CD14-positive monocyte (primary cell): ENCODE data around the gene PIANP. TPM values are rescaled to one million over a fixed set of nuclear protein-coding genes. Genes with fewer than 3 reads are reported as not detected.
A peak's percentile ranks its signal among the peaks of the same experiment; 100 is the strongest.

ENCODE experiments used
- DNase-seq, 3 donors: peaks; one replicate each; pipeline ENCODE4 v3.0.0-alpha.2; 2011 to 2022
- H2AFZ ChIP-seq: 2 replicates; pipeline ENCODE4 v1.6.0; 2012; ENCODE audit warnings: mild to moderate bottlenecking, low read depth, low read length, inconsistent platforms; ENCODE audit not compliant: insufficient read depth, poor library complexity, severe bottlenecking
- H3K27ac ChIP-seq, 2 donors: 1 replicate in 1 of 2; 2 replicates in 1 of 2; pipeline ENCODE4 v1.5.1; 2012 to 2013; ENCODE audit warnings: low read length in 2 of 2, control low read depth in 1 of 2, inconsistent platforms in 1 of 2, low read depth in 1 of 2, mild to moderate bottlenecking in 1 of 2
- H3K27me3 ChIP-seq, 2 donors: one replicate each; pipeline versions ENCODE4 v1.6.0 to v1.6.1; 2011 to 2013; ENCODE audit warnings: low read length in 2 of 2; ENCODE audit not compliant: control insufficient read depth in 2 of 2, insufficient read depth in 2 of 2
- H3K36me3 ChIP-seq, 2 donors: replicated peaks in 1 of 2; 1 replicate in 1 of 2; 2 replicates in 1 of 2; pipeline versions ENCODE4 v1.5.1 to v1.6.1; 2012 to 2013; ENCODE audit warnings: low read length in 2 of 2, control low read depth in 1 of 2, inconsistent platforms in 1 of 2, mild to moderate bottlenecking in 1 of 2; ENCODE audit not compliant: insufficient read depth in 2 of 2, control insufficient read depth in 1 of 2
- H3K4me1 ChIP-seq, 2 donors: 1 replicate in 1 of 2; 2 replicates in 1 of 2; pipeline versions ENCODE4 v1.5.1 to v1.6.1; 2012 to 2013; ENCODE audit warnings: low read length in 2 of 2, control low read depth in 1 of 2, inconsistent platforms in 1 of 2, mild to moderate bottlenecking in 1 of 2, moderate library complexity in 1 of 2; ENCODE audit not compliant: insufficient read depth in 2 of 2, control insufficient read depth in 1 of 2
- H3K4me2 ChIP-seq: replicated peaks from 2 replicates; pipeline ENCODE3; 2012; ENCODE audit warnings: low read length, moderate library complexity, mild to moderate bottlenecking; ENCODE audit not compliant: poor library complexity, severe bottlenecking; ENCODE audit errors: extremely low read depth
- H3K4me3 ChIP-seq, 3 experiments: fragments of 200-600 bp in 1 of 3; sonication (generic) in 1 of 3; replicated peaks in 1 of 3; 1 replicate in 2 of 3; 2 replicates in 1 of 3; pipeline ENCODE4 v1.5.1; 2011 to 2013; ENCODE audit warnings: low read length in 3 of 3, mild to moderate bottlenecking in 3 of 3, control low read depth in 2 of 3, low read depth in 2 of 3, inconsistent platforms in 1 of 3, moderate library complexity in 1 of 3
- H3K79me2 ChIP-seq: 2 replicates; pipeline ENCODE4 v1.6.0; 2012; ENCODE audit warnings: mild to moderate bottlenecking, control low read depth, inconsistent platforms, low read length, moderate library complexity; ENCODE audit not compliant: insufficient read depth
- H3K9ac ChIP-seq: 2 replicates; pipeline ENCODE4 v1.6.0; 2017; ENCODE audit warnings: low read length, mild to moderate bottlenecking; ENCODE audit not compliant: insufficient read depth, poor library complexity, severe bottlenecking
- H3K9me3 ChIP-seq, 2 donors: replicated peaks in 1 of 2; 1 replicate in 1 of 2; 2 replicates in 1 of 2; pipeline versions ENCODE4 v1.5.1 to v1.6.1; 2012 to 2013; ENCODE audit warnings: low read length in 2 of 2, control low read depth in 1 of 2; ENCODE audit not compliant: control insufficient read depth in 1 of 2, insufficient read depth in 1 of 2
- H4K20me1 ChIP-seq: 2 replicates; pipeline ENCODE4 v1.6.0; 2012; ENCODE audit warnings: mild to moderate bottlenecking, low read length, control low read depth, moderate library complexity; ENCODE audit not compliant: insufficient read depth
- H3K27ac Mint-ChIP-seq, 7 donors: one replicate each; pipeline ENCODE4 v1.8.0; 2020; ENCODE audit warnings: mild to moderate bottlenecking in 7 of 7, mixed read lengths in 7 of 7, moderate library complexity in 6 of 7, inconsistent platforms in 2 of 7
- H3K27me3 Mint-ChIP-seq, 3 donors: one replicate each; pipeline ENCODE4 v1.8.0; 2021 to 2022; ENCODE audit warnings: low read depth in 3 of 3, mild to moderate bottlenecking in 3 of 3, mixed read lengths in 3 of 3, moderate library complexity in 3 of 3, inconsistent platforms in 1 of 3
- H3K36me3 Mint-ChIP-seq, 2 donors: one replicate each; pipeline ENCODE4 v1.8.0; 2020; ENCODE audit warnings: mixed read lengths in 2 of 2, inconsistent platforms in 1 of 2, mild to moderate bottlenecking in 1 of 2
- H3K4me1 Mint-ChIP-seq: one replicate; pipeline ENCODE4 v1.8.0; 2020; ENCODE audit warnings: mild to moderate bottlenecking, mixed read lengths
- H3K4me3 Mint-ChIP-seq, 2 donors: one replicate each; pipeline ENCODE4 v1.8.0; 2020; ENCODE audit warnings: mild to moderate bottlenecking in 2 of 2, mixed read lengths in 2 of 2, moderate library complexity in 1 of 2
- H3K9me3 Mint-ChIP-seq, 7 donors: one replicate each; pipeline ENCODE4 v1.8.0; 2020 to 2022; ENCODE audit warnings: mixed read lengths in 7 of 7, mild to moderate bottlenecking in 6 of 7, moderate library complexity in 6 of 7, inconsistent platforms in 2 of 7
- CTCF ChIP-seq: fragments of 200-600 bp; IDR thresholded peaks from one replicate; pipeline ENCODE4 v1.8.0; 2022; ENCODE audit warnings: antibody characterized with exemption, mild to moderate bottlenecking
- WGBS: methylation state at CpG from one replicate; pipeline ENCODE4 v1.1.5; 2013; ENCODE audit warnings: missing lambda C conversion rate; ENCODE audit not compliant: insufficient coverage; 5-methylcytosine and 5-hydroxymethylcytosine counted together
- intact Hi-C, 2 donors: fragments of 100-400 bp; cut with micrococcal nuclease; formaldehyde crosslinking; loops; one replicate each; pipeline versions ENCODE4 v1.15.0 to v1.15.1; 2023
- polyA plus RNA-seq, 3 donors: library from polyadenylated mRNA; depleted of rRNA in 1 of 3; unstranded in 2 of 3; stranded (reverse) in 1 of 3; fragments of 300-500 nt in 2 of 3; fragments of >200 nt in 1 of 3; fragmentation: Illumina TruSeq in 2 of 3; gene quantifications; 1 replicate in 2 of 3; 2 replicates in 1 of 3; pipeline ENCODE4 v1.2.3, GENCODE V29; 2012 to 2021

The PIANP gene
- polyA plus RNA-seq, 3 donors = not detected

GRCh38 chr12:6676962-6677361 is 23.7 kb downstream of the PIANP start:
- no peaks in the 10 kb centered on the region for H3K27me3 ChIP-seq
- H3K9me3 ChIP-seq = no peaks in the 10 kb centered on the region
- H4K20me1 ChIP-seq = peaks cover 56% of the 10 kb centered on the region
- Mint-ChIP-seq H3K36me3 (peaks cover 73 to 91% of the 10 kb centered on the region in 2 donors), H3K27me3 (peaks cover 0 to 3% (median 0%) of the 10 kb centered on the region in 3 donors), H3K4me1 (peaks cover 5% of the 10 kb centered on the region), H3K9me3 (no peaks in the 10 kb centered on the region), H3K27ac (peak overlapping the region in 1 of 7 donors; percentile 59), H3K4me3 (no peak overlapping the region)
- DNase-seq = no peak
- peaks cover 42% of the 10 kb centered on the region for H3K79me2 ChIP-seq
- intact Hi-C loops = no loop called here
- no peaks in the 10 kb centered on the region for H3K4me1 ChIP-seq
- H3K4me3 ChIP-seq = no peak overlapping the region
- H3K4me2 ChIP-seq = no peak overlapping the region
- no peak overlapping the region for H2AFZ ChIP-seq
- H3K9ac ChIP-seq = no peak overlapping the region
- 93% methylated on average over 4 of the region's 5 CpGs for WGBS
- no peak overlapping the region for H3K27ac ChIP-seq
- TF ChIP-seq CTCF = no peak
- peaks cover 85 to 100% of the 10 kb centered on the region in 2 donors for H3K36me3 ChIP-seq

- no peaks in the 10 kb centered on the region for H3K9me3 Mint-ChIP-seq
- DNase-seq = no peak
- no peaks in the 10 kb centered on the region for H3K9me3 ChIP-seq
- H3K36me3 Mint-ChIP-seq = peaks cover 91 to 94% of the 10 kb centered on the region in 2 donors
- no peaks in the 10 kb centered on the region for H3K4me1 Mint-ChIP-seq
- H3K4me2 ChIP-seq = no peak overlapping the region
- H3K9ac ChIP-seq = no peak overlapping the region
- H3K27me3 Mint-ChIP-seq = peaks cover 0 to 1% (median 0%) of the 10 kb centered on the region in 3 donors
- no peak overlapping the region for H2AFZ ChIP-seq
- H3K4me1 ChIP-seq = no peaks in the 10 kb centered on the region
- no peak for TF ChIP-seq CTCF
- peaks cover 98 to 100% of the 10 kb centered on the region in 2 donors for H3K36me3 ChIP-seq
- intact Hi-C loops = no loop called here
- peaks cover 22% of the 10 kb centered on the region for H4K20me1 ChIP-seq
- 92% methylated on average over 11 of the region's 18 CpGs for WGBS
- peaks cover 9% of the 10 kb centered on the region for H3K79me2 ChIP-seq
- H3K4me3 Mint-ChIP-seq = no peak overlapping the region
- H3K27ac Mint-ChIP-seq = no peak overlapping the region
- H3K4me3 ChIP-seq = no peak overlapping the region
- no peaks in the 10 kb centered on the region for H3K27me3 ChIP-seq
- no peak overlapping the region for H3K27ac ChIP-seq
Observed at GRCh38 chr12:6672143-6672542, 28.5 kb downstream of the PIANP start.
